Loucy (cell line): ENCODE measurements around the gene BTBD7.

ENCODE experiments used
- CTCF ChIP-seq: fragments of 200-600 bp; sonication (generic); conservative IDR thresholded peaks from 2 replicates; pipeline ENCODE4 v1.5.1; 2014; ENCODE audit warnings: mild to moderate bottlenecking, antibody characterized with exemption, low read length
- EZH2phosphoT487 ChIP-seq: fragments of 200-600 bp; IDR thresholded peaks from 2 replicates; pipeline ENCODE4 v1.6.1; 2018; ENCODE audit warnings: antibody characterized with exemption, mild to moderate bottlenecking, moderate library complexity, borderline replicate concordance

DNA sequence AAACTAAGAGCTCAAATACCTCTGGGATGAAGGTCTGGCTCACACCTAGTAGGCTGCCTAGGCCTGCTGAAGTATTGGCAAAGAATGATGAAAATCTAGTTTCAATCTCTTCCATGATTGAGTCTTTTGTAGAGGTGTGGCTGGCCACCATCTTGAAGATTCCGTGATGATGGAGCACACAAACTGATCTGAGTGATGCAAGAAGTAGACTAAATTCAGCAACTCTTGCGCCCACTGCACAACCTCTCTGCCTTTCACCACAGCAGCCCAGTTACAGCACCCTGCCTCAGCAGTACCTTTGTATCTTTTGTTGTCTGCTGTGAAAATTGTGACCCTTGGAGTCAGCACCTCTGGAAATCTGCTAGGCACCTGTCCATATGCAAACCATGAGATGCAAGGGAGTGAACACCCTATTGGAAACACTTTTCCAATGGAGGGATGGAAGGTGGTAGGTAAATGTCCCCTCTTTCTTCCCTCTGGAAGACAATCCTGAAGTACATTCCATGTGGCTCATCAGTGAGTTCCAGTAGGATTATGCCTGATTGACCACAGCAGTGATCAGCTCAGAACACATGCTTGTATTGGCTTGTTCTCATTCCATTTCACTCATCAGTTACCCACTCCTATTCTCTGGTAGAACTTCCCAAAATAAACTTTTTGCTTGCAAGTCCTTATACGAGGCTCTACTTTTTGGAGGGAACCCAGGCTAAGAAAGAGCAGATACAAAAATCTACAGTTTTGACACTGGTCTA, 58.6 kb downstream of the BTBD7 start:
- TF ChIP-seq CTCF (no peak), EZH2phosphoT487 (no peak)
